ENCODE measurements around the gene UCHL5. TPM values are rescaled to one million over a fixed set of nuclear protein-coding genes. Genes with fewer than 3 reads are reported as not detected.
A peak's percentile ranks its signal among the peaks of the same experiment; 100 is the strongest.

UCHL5 gene
- total and polyA plus RNA-seq, 2 donors (not counting 1 experiment from before 2014, with no cell fraction given) = 19.5 to 29.6 TPM

GRCh38 chr1:193031431-193031830 lies 27.7 kb downstream of the UCHL5 start:
- H3K79me2 ChIP-seq (ENCODE audit: control insufficient read depth, insufficient read depth, low read length) = no peaks in the 10 kb centered on the region
- no peaks in the 10 kb centered on the region for H4K20me1 ChIP-seq (ENCODE audit: control insufficient read depth, extremely low read depth, insufficient read depth, low read length)
- H3K4me1 ChIP-seq (ENCODE audit: control insufficient read depth, extremely low read depth, insufficient read depth, low read length) = no peaks in the 10 kb centered on the region
- no peak overlapping the region for H3K4me2 ChIP-seq (ENCODE audit: extremely low read depth, insufficient read depth, low read length)
- no peaks in the 10 kb centered on the region for H3K27me3 ChIP-seq (ENCODE audit: control insufficient read depth, insufficient read depth, low read length)
- no peaks in the 10 kb centered on the region for H3K9me3 ChIP-seq (ENCODE audit: control insufficient read depth, insufficient read depth, low read depth, low read length)
- no peak overlapping the region for H3K27ac ChIP-seq (ENCODE audit: insufficient read depth, low read length)
- no peak overlapping the region for H3K9ac ChIP-seq (ENCODE audit: insufficient read depth, low read length)
- peak; percentile 6 to 53 for DNase-seq (ENCODE audit: low read depth in 2 of 2)
- no peak overlapping the region for H2AFZ ChIP-seq (ENCODE audit: low read length)
- no peaks in the 10 kb centered on the region for H3K36me3 ChIP-seq (ENCODE audit: control insufficient read depth, insufficient read depth, low read length)
- no peak overlapping the region for H3K4me3 ChIP-seq (replicated peaks in 1 of 4; ENCODE audit: control extremely low read depth in 1 of 4, insufficient read depth in 1 of 4, low read depth in 3 of 4, low read length in 4 of 4)
- TF ChIP-seq CTCF (conservative IDR thresholded peaks at IDR 0.05 in 1 of 2, IDR thresholded peaks at IDR 0.05 in 1 of 2; ENCODE audit: low read depth in 1 of 2, low read length in 2 of 2) = peak in 1 of 2 donors; percentile 23
- TF ChIP-seq EZH2 (IDR thresholded peaks at IDR 0.05; ENCODE audit: low read length, missing control alignments) = no peak

DNA sequence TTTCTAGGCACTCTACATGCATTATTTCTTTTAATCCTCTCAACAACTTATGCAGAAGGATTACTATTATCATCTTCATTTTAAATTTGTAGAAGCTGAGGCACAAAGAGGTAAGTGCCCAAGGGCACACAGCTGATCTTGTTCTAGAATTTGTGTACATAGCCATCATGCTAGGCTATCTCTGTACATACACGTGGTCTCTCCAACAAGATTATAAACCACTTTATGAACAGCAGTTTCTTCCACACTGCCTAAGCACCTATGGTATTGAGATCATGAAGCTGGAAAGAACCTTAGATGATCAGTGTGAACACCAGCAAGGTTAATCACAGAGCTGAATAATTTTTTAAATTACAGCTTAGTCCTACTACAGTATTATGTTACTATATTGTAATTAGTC lies 28.9 kb downstream of the UCHL5 start:
- Histone ChIP-seq H3K9ac (ENCODE audit: insufficient read depth, low read length) (no peak overlapping the region), H2AFZ (ENCODE audit: low read length) (no peak overlapping the region), H3K4me3 (replicated peaks in 1 of 4; ENCODE audit: control extremely low read depth in 1 of 4, insufficient read depth in 1 of 4, low read depth in 3 of 4, low read length in 4 of 4) (no peak overlapping the region), H3K27me3 (ENCODE audit: control insufficient read depth, insufficient read depth, low read length) (no peaks in the 10 kb centered on the region), H3K9me3 (ENCODE audit: control insufficient read depth, insufficient read depth, low read depth, low read length) (no peaks in the 10 kb centered on the region), H3K79me2 (ENCODE audit: control insufficient read depth, insufficient read depth, low read length) (no peaks in the 10 kb centered on the region), H3K36me3 (ENCODE audit: control insufficient read depth, insufficient read depth, low read length) (no peaks in the 10 kb centered on the region), H3K27ac (ENCODE audit: insufficient read depth, low read length) (no peak overlapping the region), H3K4me2 (ENCODE audit: extremely low read depth, insufficient read depth, low read length) (no peak overlapping the region), H4K20me1 (ENCODE audit: control insufficient read depth, extremely low read depth, insufficient read depth, low read length) (no peaks in the 10 kb centered on the region), H3K4me1 (ENCODE audit: control insufficient read depth, extremely low read depth, insufficient read depth, low read length) (no peaks in the 10 kb centered on the region)
- DNase-seq (ENCODE audit: low read depth in 2 of 2) = no peak
- TF ChIP-seq CTCF (conservative IDR thresholded peaks at IDR 0.05 in 1 of 2, IDR thresholded peaks at IDR 0.05 in 1 of 2; ENCODE audit: low read depth in 1 of 2, low read length in 2 of 2) (no peak), EZH2 (IDR thresholded peaks at IDR 0.05; ENCODE audit: low read length, missing control alignments) (no peak)

DNA sequence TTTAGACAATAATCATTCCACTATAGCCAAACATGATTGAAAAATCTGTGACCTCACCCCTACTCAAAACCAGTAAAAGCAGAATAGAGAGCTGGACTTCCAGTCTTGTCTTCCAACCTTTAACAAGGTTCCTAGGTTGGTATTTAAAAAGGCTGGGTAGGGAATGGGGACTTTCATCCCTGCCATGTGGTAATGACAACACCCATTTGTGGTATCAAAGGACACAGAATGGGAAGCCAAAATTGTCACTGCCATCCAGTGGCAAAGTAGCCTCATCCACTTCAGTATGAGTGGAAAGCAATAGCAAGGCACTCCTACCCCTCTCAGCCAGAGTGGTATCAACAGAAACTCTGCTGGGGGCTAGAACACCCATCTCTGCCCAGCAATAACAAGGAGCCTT lies 33.9 kb downstream of the UCHL5 start:
- Histone ChIP-seq H3K9ac (ENCODE audit: insufficient read depth, low read length) (no peak overlapping the region), H3K4me2 (ENCODE audit: extremely low read depth, insufficient read depth, low read length) (no peak overlapping the region), H3K27ac (ENCODE audit: insufficient read depth, low read length) (no peak overlapping the region), H2AFZ (ENCODE audit: low read length) (no peak overlapping the region), H3K79me2 (ENCODE audit: control insufficient read depth, insufficient read depth, low read length) (no peaks in the 10 kb centered on the region), H3K4me3 (replicated peaks in 1 of 4; ENCODE audit: control extremely low read depth in 1 of 4, insufficient read depth in 1 of 4, low read depth in 3 of 4, low read length in 4 of 4) (no peak overlapping the region), H3K27me3 (ENCODE audit: control insufficient read depth, insufficient read depth, low read length) (no peaks in the 10 kb centered on the region), H4K20me1 (ENCODE audit: control insufficient read depth, extremely low read depth, insufficient read depth, low read length) (no peaks in the 10 kb centered on the region), H3K4me1 (ENCODE audit: control insufficient read depth, extremely low read depth, insufficient read depth, low read length) (no peaks in the 10 kb centered on the region), H3K36me3 (ENCODE audit: control insufficient read depth, insufficient read depth, low read length) (no peaks in the 10 kb centered on the region), H3K9me3 (ENCODE audit: control insufficient read depth, insufficient read depth, low read depth, low read length) (no peaks in the 10 kb centered on the region)
- TF ChIP-seq CTCF (conservative IDR thresholded peaks at IDR 0.05 in 1 of 2, IDR thresholded peaks at IDR 0.05 in 1 of 2; ENCODE audit: low read depth in 1 of 2, low read length in 2 of 2) = no peak
- no peak for TF ChIP-seq EZH2 (IDR thresholded peaks at IDR 0.05; ENCODE audit: low read length, missing control alignments)
- no peak for DNase-seq (ENCODE audit: low read depth in 2 of 2)

Measured in fibroblast of lung (primary cell).